Activated gamma-delta T cell (primary cell): Measurements from ENCODE around the gene CLEC9A.

Experiments
- DNase-seq: peaks from one replicate; lab custom pipeline; 2025; lab: John Stamatoyannopoulos, UW

Gene CLEC9A

GRCh38 chr12:10067264-10067663 is 36.8 kb downstream of the CLEC9A start:
- DNase-seq = no peak

DNA sequence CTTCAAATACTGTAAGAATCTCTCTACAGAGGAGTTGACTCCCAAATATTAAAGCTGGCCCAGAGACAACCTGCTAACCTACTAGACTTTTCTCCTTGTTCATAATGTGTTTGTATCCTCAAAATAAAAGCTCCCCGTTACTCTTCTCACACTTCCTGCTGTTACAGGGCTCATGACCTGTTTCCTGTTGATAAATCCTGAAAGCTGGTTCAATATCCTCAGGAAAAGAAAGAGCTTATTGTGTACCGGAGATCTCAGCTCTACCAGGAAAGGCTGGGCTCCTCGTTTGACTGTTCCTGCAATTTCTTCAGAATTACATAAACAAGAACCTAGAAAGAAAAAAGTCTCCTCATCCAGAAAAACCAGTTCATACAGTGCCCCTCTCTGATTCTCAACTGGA is 37.5 kb downstream of the CLEC9A start:
- no peak for DNase-seq

- no peak for DNase-seq
Observed at GRCh38 chr12:10068644-10069043, 38.2 kb downstream of the CLEC9A start.

DNA sequence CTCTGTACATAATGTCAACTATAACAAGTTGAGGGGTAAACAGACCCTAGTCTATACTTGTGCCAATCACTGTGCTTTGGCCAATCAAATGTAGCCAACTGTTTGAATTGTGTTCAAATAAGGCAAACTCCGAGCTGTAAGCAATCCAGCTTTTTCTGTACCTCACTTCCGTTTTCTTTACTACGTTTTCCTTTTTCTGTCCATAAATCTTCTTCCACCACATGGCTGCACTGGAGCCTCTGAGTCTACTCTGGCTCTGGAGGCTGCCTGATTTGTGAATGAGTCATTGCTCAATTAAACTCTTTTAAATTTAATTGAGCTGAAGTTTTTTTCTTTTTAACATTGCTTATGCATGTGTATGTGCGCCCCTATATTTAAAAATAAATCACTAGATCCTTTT is 38.6 kb downstream of the CLEC9A start:
- no peak for DNase-seq

GRCh38 chr12:10069976-10070375 is 39.5 kb downstream of the CLEC9A start:
- no peak for DNase-seq

DNA sequence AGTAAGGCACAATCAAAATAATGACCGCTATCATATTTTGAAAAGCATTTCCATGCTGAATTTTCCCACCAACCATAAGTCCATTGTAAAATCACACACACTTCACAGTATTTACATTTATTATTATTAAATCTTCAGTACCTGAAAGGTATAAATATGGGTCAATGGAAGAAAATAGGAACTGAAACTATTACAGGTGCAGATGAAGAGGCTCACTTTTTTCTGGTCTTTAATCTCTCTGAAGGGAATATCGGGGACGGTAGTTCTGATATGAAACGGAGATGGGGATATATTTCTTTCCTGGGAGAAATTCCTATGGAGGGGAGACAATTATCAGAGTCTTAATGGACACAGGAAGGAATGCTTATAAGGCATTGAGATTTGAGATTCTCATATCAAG is 39.9 kb downstream of the CLEC9A start:
- DNase-seq = no peak

- no peak for DNase-seq
Observed at GRCh38 chr12:10072131-10072530, 41.6 kb downstream of the CLEC9A start.

GRCh38 chr12:10073261-10073660 is 42.8 kb downstream of the CLEC9A start:
- no peak for DNase-seq

GRCh38 chr12:10075451-10075850 is 45.0 kb downstream of the CLEC9A start:
- no peak for DNase-seq

DNA sequence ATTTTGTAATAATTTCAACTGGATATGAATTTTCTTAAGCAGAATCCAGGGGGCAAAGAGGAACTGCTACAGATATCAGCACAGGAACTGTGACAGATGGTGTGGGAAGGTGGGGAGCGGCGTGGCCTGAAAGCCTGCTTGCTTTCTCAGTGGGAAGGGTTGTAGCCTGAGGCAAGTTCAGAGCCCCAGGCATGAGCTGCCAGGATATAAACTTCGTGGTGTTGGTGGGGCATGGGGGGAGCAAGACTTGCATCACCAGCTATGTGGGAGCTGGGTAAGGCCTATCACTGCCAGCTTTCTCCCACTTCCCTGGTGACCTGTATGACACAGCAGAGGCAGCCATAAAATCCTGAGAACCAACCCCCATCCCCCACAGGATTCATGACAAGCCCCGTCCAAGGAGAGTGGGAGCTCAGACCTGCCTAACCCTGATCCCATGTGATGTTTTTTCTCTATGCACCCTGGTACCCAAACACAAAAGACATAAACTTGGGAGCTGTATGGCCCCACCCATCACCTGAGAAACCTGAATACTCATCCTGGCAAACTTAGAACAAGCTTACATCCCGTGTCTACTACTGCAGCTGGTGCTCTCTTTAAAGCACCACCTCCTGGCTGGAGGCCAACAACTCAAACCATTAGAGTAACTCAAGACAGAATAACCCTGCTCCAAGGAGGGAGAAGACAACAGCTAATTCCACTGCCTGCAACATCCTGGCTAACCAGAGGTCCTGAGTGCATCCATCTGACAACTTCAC is 51.8 kb downstream of the CLEC9A start:
- DNase-seq = no peak

DNA sequence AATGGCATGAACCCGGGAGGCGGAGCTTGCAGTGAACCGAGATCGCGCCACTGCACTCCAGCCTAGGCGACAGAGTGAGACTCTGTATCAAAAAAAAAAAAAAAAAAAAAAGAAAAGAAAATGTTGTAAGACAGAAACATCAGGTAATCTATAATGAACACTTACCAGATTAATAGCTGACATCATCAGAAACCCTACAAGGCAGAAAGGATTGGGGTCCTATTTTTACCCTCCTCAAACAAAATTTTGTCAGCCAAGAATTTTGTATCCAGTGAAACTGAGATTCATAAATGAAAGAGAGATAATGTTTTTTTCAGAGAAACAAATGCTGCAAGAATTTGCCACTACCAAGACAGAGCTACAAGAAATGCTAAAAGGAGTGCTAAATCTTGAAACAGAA is 54.3 kb downstream of the CLEC9A start:
- no peak for DNase-seq

- no peak for DNase-seq
Observed at GRCh38 chr12:10086387-10086786, 55.9 kb downstream of the CLEC9A start.

- no peak for DNase-seq
Observed at GRCh38 chr12:10088031-10088430, 57.5 kb downstream of the CLEC9A start.

DNA sequence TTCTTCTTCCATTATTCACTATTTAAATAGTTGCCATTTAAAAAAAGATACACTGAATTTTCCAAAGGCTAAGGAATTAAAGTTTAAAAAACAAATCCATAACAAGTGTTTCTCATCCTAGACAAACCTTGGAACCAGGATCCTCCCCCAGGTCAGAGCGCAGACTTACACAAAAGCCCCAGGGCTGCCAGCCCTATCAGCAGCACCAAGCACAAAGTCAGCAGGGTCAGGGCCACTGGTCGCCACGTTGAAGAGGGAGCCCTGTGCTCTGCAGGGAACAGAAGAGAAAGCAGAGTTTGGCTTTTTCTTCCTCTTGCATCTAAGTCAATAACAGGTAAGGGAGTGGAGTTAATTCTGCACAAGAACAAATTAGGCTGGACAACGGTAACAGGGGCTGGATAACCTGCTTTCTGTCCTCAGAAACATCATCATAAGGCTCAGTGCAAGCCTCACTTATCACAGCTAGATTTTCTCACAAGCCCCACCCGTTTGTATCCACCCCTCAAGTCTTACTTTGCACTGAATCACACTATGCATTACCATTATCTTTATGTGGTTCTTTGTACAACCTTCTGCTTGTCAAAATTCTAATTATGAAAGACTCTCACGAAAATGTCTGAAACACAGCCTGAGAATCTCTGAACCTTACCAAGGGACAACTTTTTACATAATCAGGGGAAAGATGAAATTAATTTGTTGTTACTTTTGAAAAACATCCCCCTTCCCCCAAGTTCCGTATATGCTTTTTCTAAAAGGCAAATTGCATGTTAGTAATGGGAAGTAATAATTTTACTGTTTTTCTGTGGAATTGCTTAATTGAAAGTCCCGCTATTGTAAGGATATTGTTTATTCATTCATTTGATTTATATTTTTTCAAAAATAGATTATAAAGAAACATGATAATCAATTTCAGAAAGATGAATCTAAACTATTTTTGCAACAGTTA is 58.7 kb downstream of the CLEC9A start:
- no peak for DNase-seq

- no peak for DNase-seq
Observed at GRCh38 chr12:10094646-10095395, 64.3 kb downstream of the CLEC9A start.

DNA sequence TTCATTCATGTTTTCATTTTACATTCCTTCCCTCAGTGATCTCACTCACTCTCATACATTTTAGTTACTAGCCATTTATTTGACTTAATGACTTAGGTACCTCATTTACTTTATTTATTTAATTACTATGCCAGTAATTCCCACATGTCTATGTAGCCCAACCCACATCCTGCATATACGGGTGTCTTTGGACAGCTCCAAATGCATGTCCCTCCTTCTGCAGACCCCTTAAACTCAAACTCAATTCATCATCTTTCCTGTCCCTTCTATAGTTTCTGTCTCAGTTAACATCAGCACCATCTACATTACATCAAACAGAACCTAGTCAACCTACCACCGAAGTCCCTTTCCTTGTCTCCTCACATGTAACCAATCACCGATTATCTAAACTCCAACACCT is 65.5 kb downstream of the CLEC9A start:
- no peak for DNase-seq

GRCh38 chr12:10097521-10097920 is 67.0 kb downstream of the CLEC9A start:
- DNase-seq = no peak

- DNase-seq = no peak
Observed at GRCh38 chr12:10098791-10099190, 68.3 kb downstream of the CLEC9A start, which contains the start of gene CLEC1A. TSS of gene CLEC1A (minus strand) at chr12:10098985. CDS start at chr12:10098922, 63 bp downstream.

DNA sequence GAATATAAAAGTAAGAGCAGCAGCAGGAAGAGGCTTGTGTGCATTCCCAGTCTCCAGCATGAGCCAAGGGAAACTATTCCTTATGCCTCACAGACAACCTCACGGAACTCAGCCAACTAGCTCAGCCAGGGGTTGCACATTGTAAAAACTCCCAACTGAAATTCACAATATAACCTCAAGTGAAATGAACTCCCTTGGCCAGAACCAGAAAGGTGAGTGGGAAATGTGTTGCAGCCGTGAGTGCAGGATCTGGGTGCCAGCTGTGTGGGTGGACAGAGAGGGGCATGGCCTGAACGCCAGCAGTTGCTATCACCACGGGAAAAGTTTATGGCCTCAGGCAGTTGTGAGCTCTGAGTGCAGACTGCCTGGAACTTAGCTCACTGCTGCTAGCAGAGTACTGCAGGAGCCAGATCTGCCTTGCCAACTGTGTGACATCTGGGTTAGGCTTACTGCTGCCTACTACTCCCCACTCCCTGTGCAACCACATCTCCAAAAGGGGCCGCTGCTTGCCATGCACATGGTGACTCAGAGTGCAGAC is 70.6 kb downstream of the CLEC9A start:
- DNase-seq = no peak

GRCh38 chr12:10101648-10102220 is 71.3 kb downstream of the CLEC9A start:
- no peak for DNase-seq

GRCh38 chr12:10102322-10102721 is 71.8 kb downstream of the CLEC9A start:
- no peak for DNase-seq
